GM13977 (cell line): Measurements from ENCODE around the gene AGGF1.

Experiments
- DNase-seq: peaks from one replicate; pipeline ENCODE4 v3.0.0; 2012; ENCODE audit warnings: low spot score
- in situ Hi-C: fragments of 300-500 bp; cut with MboI; formaldehyde crosslinking; loops from one replicate; pipeline ENCODE4 v1.12.0; 2022; ENCODE audit warnings: low sequenced_read_pairs, low pct_unique_long_range_greater_than_20kb, mixed read lengths, inconsistent platforms; ENCODE audit not compliant: unreplicated experiment
- TF ChIP-seq, protein P1 (sequence below): IDR thresholded peaks from 2 replicates; pipeline ENCODE4 v1.5.1; 2012; ENCODE audit warnings: mild to moderate bottlenecking, control low read depth; ENCODE audit not compliant: insufficient read depth; ENCODE audit errors: extremely low read depth, missing control alignments

The AGGF1 gene, protein sequence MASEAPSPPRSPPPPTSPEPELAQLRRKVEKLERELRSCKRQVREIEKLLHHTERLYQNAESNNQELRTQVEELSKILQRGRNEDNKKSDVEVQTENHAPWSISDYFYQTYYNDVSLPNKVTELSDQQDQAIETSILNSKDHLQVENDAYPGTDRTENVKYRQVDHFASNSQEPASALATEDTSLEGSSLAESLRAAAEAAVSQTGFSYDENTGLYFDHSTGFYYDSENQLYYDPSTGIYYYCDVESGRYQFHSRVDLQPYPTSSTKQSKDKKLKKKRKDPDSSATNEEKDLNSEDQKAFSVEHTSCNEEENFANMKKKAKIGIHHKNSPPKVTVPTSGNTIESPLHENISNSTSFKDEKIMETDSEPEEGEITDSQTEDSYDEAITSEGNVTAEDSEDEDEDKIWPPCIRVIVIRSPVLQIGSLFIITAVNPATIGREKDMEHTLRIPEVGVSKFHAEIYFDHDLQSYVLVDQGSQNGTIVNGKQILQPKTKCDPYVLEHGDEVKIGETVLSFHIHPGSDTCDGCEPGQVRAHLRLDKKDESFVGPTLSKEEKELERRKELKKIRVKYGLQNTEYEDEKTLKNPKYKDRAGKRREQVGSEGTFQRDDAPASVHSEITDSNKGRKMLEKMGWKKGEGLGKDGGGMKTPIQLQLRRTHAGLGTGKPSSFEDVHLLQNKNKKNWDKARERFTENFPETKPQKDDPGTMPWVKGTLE

DNA sequence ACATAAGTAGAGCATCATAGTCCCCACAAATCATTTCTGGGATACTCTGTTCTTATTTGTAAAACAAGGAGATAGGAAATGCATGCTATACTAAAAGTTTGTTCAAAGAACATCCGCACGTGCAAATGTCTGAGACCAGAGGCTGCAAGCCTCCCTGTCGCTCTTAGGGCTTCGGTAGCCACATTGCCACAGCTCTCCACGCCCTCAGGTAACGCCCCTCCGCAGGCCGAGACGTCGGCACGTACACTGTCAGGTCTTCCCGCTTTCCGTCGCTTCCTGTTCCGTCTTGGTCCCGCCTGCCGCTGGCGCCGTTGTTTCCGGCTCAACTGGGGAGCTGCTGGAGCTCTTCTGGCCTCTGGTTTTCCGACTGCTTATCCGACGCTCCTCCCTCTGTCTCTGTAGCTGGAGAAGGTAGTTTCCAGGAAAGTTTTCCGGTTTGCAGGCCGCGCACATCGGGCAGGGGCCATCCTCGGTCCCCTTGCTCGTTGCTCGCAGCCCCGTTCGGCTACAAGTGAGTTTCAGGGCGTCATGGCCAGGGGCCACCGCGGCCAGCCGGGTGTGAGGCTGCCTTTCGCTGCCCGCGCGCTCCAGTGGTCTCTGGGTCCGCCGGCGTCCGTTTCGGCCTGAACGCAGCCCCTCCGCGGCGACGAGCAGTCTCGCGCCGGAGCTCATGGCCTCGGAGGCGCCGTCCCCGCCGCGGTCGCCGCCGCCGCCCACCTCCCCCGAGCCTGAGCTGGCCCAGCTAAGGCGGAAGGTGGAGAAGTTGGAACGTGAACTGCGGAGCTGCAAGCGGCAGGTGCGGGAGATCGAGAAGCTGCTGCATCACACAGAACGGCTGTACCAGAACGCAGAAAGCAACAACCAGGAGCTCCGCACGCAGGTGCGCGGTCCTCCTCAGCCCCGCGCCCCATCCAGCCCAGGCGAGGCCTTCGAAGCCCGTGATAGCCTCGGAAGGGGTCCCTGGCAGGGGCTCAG lies at the start of gene AGGF1:
TSS of gene AGGF1 (plus strand) at position 308 of the 975 bp plus-strand sequence. CDS start at position 671, 363 bp downstream.
- DNase-seq = peak; percentile 94
- TF ChIP-seq, protein P1, sequence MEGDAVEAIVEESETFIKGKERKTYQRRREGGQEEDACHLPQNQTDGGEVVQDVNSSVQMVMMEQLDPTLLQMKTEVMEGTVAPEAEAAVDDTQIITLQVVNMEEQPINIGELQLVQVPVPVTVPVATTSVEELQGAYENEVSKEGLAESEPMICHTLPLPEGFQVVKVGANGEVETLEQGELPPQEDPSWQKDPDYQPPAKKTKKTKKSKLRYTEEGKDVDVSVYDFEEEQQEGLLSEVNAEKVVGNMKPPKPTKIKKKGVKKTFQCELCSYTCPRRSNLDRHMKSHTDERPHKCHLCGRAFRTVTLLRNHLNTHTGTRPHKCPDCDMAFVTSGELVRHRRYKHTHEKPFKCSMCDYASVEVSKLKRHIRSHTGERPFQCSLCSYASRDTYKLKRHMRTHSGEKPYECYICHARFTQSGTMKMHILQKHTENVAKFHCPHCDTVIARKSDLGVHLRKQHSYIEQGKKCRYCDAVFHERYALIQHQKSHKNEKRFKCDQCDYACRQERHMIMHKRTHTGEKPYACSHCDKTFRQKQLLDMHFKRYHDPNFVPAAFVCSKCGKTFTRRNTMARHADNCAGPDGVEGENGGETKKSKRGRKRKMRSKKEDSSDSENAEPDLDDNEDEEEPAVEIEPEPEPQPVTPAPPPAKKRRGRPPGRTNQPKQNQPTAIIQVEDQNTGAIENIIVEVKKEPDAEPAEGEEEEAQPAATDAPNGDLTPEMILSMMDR = no peak
- in situ Hi-C loops = no loop called here

DNA sequence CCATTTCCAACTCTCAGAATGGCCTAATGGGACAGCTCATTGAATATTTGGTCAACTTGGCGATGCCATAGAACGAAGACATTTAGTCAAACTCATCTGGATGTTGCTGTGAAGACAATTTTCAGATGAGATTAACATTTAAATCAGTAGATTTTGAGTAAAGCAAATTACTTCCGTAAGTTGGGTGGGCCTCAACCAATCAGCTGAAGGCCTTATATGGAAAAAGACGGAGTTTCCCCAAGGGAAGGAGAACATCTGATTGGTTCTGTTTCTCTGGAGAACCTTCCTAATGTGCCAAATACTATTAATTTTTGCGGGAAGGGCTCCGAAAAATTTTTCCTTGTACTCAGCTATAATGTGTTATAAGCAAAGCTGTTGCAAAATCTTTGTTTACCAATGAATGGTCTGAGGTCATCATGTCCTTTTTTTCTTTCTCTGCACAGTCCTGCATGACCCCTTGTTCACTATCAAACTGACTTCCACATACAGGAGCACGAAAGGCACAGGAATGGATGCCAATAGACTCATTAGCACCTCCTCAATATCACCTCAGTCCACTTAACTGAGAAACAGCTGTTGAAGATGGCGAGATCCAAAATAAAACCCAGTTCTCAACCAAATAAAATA lies 49.6 kb upstream of the AGGF1 start:
- no peak for DNase-seq
- TF ChIP-seq, protein P1 = no peak
- in situ Hi-C loops = no loop called here

DNA sequence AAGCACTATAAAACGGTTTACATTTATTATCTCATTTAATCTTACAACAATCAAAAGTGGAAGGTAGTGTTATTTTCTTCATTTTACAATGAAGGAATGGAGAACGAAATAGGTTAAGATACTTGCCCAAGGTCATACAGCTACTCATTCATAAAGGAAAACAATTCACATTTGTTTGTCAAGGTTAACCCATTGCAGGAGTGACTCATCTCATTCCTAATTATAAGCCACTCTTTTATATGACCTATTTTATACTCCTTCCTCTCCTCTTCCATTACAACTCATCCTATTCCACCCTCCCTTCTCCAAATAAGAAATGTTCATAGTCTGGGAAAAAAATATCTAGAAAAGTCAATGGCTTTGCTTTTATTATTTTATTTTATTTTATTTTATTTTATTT lies 47.8 kb upstream of the AGGF1 start:
- in situ Hi-C loops = no loop called here

DNA sequence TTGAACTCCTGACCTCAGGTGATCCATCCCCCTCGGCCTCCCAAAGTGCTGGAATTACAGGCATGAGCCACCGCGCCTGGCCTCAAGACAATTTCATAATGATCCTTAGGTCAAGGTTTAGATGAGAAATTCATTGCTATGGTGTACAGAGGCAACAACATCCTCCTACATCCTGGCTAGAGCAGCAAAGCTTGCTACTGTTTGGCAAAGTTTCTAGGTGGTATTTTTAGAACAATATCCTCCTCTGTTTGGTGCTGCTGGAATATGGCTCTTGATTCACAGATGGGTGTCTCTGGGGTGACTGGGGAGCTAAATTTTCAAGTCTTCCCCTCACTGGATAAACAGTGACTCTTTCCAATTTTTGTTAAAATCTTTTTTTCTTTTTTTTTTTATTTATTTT lies 46.7 kb upstream of the AGGF1 start:
- TF ChIP-seq, protein P1 = no peak

More for the DNA sequence above, 47.8 kb upstream of the AGGF1 start:
- TF ChIP-seq, protein P1 = no peak
- DNase-seq = no peak

GRCh38 chr5:76986825-76987526 lies 43.2 kb upstream of the AGGF1 start:
- no peak for DNase-seq
- TF ChIP-seq, protein P1 = no peak
- in situ Hi-C loops = no loop called here

More for the DNA sequence above, 46.7 kb upstream of the AGGF1 start:
- in situ Hi-C loops = no loop called here
- DNase-seq = no peak
